Aorta (tissue), 5 donors: Measurements from ENCODE around the gene EQTN. TPM values are rescaled to one million over a fixed set of nuclear protein-coding genes. Genes with fewer than 3 reads are reported as not detected.
"Not testable (repeated sequence)": the region's sequence is repeated elsewhere in the genome, so short reads cannot be mapped to it uniquely, and the experiment has no call there.

ENCODE experiments used
- ATAC-seq: fragments of 200-7000 bp; cut with Tn5 transposase; one replicate; pipeline ENCODE4 v1.9.1; 2022; ENCODE audit warnings: moderate library complexity; ENCODE audit not compliant: low FRiP score
- DNase-seq, 2 donors: peaks; one replicate each; pipeline ENCODE4 v3.0.0-alpha.2; 2020
- H3K27ac ChIP-seq, 2 donors: one replicate each; pipeline ENCODE4 v1.5.1; 2013; ENCODE audit warnings: low read length in 2 of 2, mild to moderate bottlenecking in 2 of 2, moderate library complexity in 2 of 2, control low read depth in 1 of 2, inconsistent platforms in 1 of 2, low read depth in 1 of 2
- H3K27me3 ChIP-seq, 2 donors: one replicate each; pipeline ENCODE4 v1.6.1; 2013; ENCODE audit warnings: control low read depth in 1 of 2, low read length in 1 of 2, mild to moderate bottlenecking in 1 of 2, moderate library complexity in 1 of 2; ENCODE audit not compliant: insufficient read depth in 2 of 2, control insufficient read depth in 1 of 2
- H3K36me3 ChIP-seq, 2 donors: one replicate each; pipeline ENCODE4 v1.6.1; 2013; ENCODE audit warnings: control low read depth in 1 of 2, low read length in 1 of 2, mild to moderate bottlenecking in 1 of 2; ENCODE audit not compliant: insufficient read depth in 2 of 2, control insufficient read depth in 1 of 2
- H3K4me1 ChIP-seq, 2 donors: one replicate each; pipeline ENCODE4 v1.6.1; 2013; ENCODE audit warnings: low read length in 2 of 2, control low read depth in 1 of 2, mild to moderate bottlenecking in 1 of 2, moderate library complexity in 1 of 2; ENCODE audit not compliant: insufficient read depth in 2 of 2, control insufficient read depth in 1 of 2
- H3K4me3 ChIP-seq, 2 donors: one replicate each; pipeline ENCODE4 v1.5.1; 2013; ENCODE audit warnings: low read length in 2 of 2, control low read depth in 1 of 2, mild to moderate bottlenecking in 1 of 2
- H3K9me3 ChIP-seq: one replicate; pipeline ENCODE4 v1.6.1; 2013; ENCODE audit warnings: mild to moderate bottlenecking, low read length; ENCODE audit not compliant: control insufficient read depth
- WGBS, 2 donors: extraction: QIAGEN DNeasy Blood & Tissue Kit; methylation state at CpG; one replicate each; pipeline ENCODE4 v1.1.7; 2013; 5-methylcytosine and 5-hydroxymethylcytosine counted together
- intact Hi-C, 2 donors: fragments of 100-400 bp; cut with DNase I; formaldehyde crosslinking; loops; one replicate each; pipeline versions ENCODE4 v1.14.2 to v1.15.0; 2022
- polyA plus RNA-seq, 2 donors: library from polyadenylated mRNA; stranded (reverse); fragments of 200-250 nt; gene quantifications; one replicate each; pipeline ENCODE4 v1.2.3, GENCODE V29; 2013
- total RNA-seq, 2 donors: library from RNA; stranded (reverse); fragmentation: NEBNext Ultra II Directional; extraction: Animal tissue kit (Norgen Biotek cat#: 25700); gene quantifications; one replicate each; pipeline ENCODE4 v1.2.1, GENCODE V29; 2021
- donor health status: healthy with polysubstance abuse.
- donor health status: Bipolar disorder and iron deficiency.
- donor health status: DM: no; HTN: no; CAD: no.
- donor health status: DM: no; HTN: no; CAD: no.
- donor health status: DM: yes; HTN: yes; CAD: no.

EQTN gene
- total and polyA plus RNA-seq, 4 donors, result 0.58 to 0.78 (median 0.59) TPM; not detected in 1

DNA sequence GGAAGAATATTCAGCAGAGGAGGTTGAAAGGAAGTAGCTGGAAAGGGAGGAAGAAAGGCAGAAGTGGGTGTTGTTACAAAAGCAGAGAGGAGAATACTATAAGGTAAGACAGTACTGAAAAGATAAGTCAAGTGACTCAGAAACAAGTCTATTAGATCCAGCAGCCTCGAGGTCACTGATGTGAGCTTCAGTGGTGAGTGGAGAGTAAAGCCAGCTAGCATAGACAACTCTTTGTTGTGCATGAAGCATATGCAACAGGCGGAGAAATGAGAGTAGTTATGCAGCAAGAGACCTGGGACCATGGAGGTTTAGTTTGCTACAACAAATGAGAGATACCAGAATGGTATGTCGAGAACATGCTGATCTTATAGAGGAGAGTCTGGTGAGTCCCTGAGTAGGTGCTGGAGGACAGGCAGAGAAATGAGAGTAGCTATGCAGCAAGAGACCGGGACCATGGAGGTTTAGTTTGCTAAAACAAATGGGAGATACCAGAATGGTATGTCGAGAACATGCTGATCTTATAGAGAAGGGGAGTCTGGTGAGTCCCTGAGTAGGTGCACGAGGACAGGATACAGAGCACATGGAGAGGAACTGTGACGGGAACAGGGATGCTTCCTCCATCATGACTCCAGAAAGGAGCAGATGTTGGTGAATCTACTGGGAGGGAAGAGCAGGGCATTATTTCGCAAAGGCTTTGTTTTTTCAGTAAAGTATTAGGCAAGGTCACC lies 36.0 kb downstream of the EQTN start:
- intact Hi-C loops, result no loop called here
- Histone ChIP-seq H3K4me3 (no peak overlapping the region), H3K27ac (no peak overlapping the region), H3K36me3 (no peaks in the 10 kb centered on the region), H3K4me1 (no peaks in the 10 kb centered on the region), H3K9me3 (no peaks in the 10 kb centered on the region), H3K27me3 (no peaks in the 10 kb centered on the region)
- no peak for DNase-seq
- WGBS, 2 donors, result 80 to 84% methylated on average over 8 of the region's 8 CpGs
- no peak for ATAC-seq

DNA sequence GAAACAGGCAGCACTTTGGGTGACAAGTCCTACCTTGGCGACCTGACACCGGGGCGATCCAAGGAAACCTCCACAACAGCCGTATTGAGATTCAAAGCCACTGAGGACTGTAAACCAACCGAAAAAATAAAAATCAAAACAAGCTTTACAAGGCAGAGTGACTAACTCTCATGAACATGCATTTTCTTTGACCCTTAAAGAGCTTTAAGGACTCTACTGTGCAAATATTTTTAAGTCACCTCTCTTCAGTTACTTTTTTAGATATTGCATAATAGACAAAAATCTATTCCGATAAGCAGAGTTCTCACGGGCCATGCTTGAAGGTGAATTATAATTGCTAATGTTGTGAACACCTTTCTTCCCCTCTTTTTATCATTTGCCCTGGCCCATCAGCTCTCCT lies 38.3 kb downstream of the EQTN start:
- Histone ChIP-seq H3K4me3 (no peak overlapping the region), H3K27me3 (no peaks in the 10 kb centered on the region), H3K9me3 (no peaks in the 10 kb centered on the region), H3K27ac (no peak overlapping the region), H3K4me1 (no peaks in the 10 kb centered on the region), H3K36me3 (no peaks in the 10 kb centered on the region)
- 91 to 92% methylated on average over 7 of the region's 7 CpGs for WGBS, 2 donors
- ATAC-seq (no peak), DNase-seq (no peak)
- intact Hi-C loops, result no loop called here

GRCh38 chr9:27248702-27249101 lies 48.2 kb downstream of the EQTN start:
- no peaks in the 10 kb centered on the region for H3K9me3 ChIP-seq

DNA sequence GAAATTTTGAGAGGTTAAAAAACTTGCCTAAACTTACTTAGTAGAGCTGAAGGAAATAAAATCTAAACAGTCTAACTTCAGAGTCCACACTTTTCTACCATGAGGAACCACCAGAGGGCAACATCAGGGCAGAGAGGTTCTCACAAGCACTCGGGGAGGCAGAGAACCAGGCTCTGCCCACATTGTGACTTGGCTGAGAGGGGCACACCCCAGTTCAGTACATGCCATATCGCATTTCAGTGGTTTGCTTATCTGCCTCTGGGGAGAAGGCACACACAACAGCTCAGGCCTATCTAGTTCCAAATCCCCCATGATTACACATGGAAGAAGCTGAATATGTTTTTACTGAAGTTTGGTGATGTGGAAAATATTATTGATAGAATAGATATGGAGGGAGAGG lies 49.2 kb downstream of the EQTN start:
- Histone ChIP-seq H3K27ac (no peak overlapping the region), H3K27me3 (no peaks in the 10 kb centered on the region), H3K4me1 (no peaks in the 10 kb centered on the region), H3K4me3 (no peak overlapping the region), H3K9me3 (no peaks in the 10 kb centered on the region), H3K36me3 (no peaks in the 10 kb centered on the region)
- intact Hi-C loops, result no loop called here
- no peak for DNase-seq
- no peak for ATAC-seq
- 6 to 13% methylated on average over 2 of the region's 2 CpGs for WGBS, 2 donors

More at GRCh38 chr9:27248702-27249101, 48.2 kb downstream of the EQTN start:
- Histone ChIP-seq H3K4me1 (no peaks in the 10 kb centered on the region), H3K4me3 (no peak overlapping the region), H3K27me3 (no peaks in the 10 kb centered on the region), H3K27ac (no peak overlapping the region), H3K36me3 (no peaks in the 10 kb centered on the region)
- intact Hi-C loops, result no loop called here
- DNase-seq (no peak), ATAC-seq (no peak)

- H3K4me3 ChIP-seq, H3K27ac ChIP-seq, H3K27me3 ChIP-seq, DNase-seq, intact Hi-C loops, H3K9me3 ChIP-seq, H3K4me1 ChIP-seq, ATAC-seq, H3K36me3 ChIP-seq: not testable (repeated sequence)
- WGBS, 2 donors, result 74 to 83% methylated on average over 11 to 12 of the region's 12 CpGs
Measured at GRCh38 chr9:27239648-27240047, 57.3 kb downstream of the EQTN start.

Other genes starting within 250 kb of the EQTN start
- gene TEK, start 187.9 kb downstream of the EQTN start, total RNA-seq, result 10 to 100 TPM; 18.2 to 26.0 TPM
- 1 to 10 TPM; 1.5 to 1.9 TPM for gene TEK, start 187.9 kb downstream of the EQTN start, polyA plus RNA-seq
- not detected for gene IFNK, start 227.1 kb upstream of the EQTN start, total RNA-seq
- not detected for gene IFNK, start 227.1 kb upstream of the EQTN start, polyA plus RNA-seq
- gene MOB3B, start 232.7 kb upstream of the EQTN start, total RNA-seq, result 1 to 10 TPM; 5.8 to 9.0 TPM
- 1 to 10 TPM; 3.0 to 5.8 TPM for gene MOB3B, start 232.7 kb upstream of the EQTN start, polyA plus RNA-seq